Thymus (tissue), 14 donors: ENCODE measurements around the gene PLA2G2C. TPM values are rescaled to one million over a fixed set of nuclear protein-coding genes. Genes with fewer than 3 reads are reported as not detected.
"Not testable (repeated sequence)": the region's sequence is repeated elsewhere in the genome, so short reads cannot be mapped to it uniquely, and the experiment has no call there.

Source experiments
- DNase-seq, 9 donors: peaks; one replicate each; pipeline ENCODE4 v3.0.0-alpha.2; 2013; ENCODE audit warnings: low spot score in 9 of 9, low read depth in 6 of 9, missing footprints in 1 of 9
- H3K27ac ChIP-seq, 2 donors: one replicate each; pipeline ENCODE4 v1.5.1; 2013; ENCODE audit warnings: control low read depth in 1 of 2, low read depth in 1 of 2, low read length in 1 of 2, mild to moderate bottlenecking in 1 of 2, moderate library complexity in 1 of 2
- H3K27me3 ChIP-seq, 2 donors: one replicate each; pipeline ENCODE4 v1.5.1; 2013; ENCODE audit warnings: low read length in 1 of 2; ENCODE audit not compliant: control insufficient read depth in 2 of 2, insufficient read depth in 1 of 2
- H3K36me3 ChIP-seq, 2 donors: one replicate each; pipeline ENCODE4 v1.5.1; 2013; ENCODE audit warnings: low read length in 1 of 2, mild to moderate bottlenecking in 1 of 2, moderate library complexity in 1 of 2; ENCODE audit not compliant: control insufficient read depth in 2 of 2, insufficient read depth in 2 of 2
- H3K4me1 ChIP-seq, 2 donors: one replicate each; pipeline ENCODE4 v1.5.1; 2013; ENCODE audit warnings: low read length in 2 of 2; ENCODE audit not compliant: control insufficient read depth in 2 of 2, insufficient read depth in 2 of 2
- H3K4me3 ChIP-seq, 2 donors: one replicate each; pipeline ENCODE4 v1.5.1; 2013; ENCODE audit warnings: low read length in 2 of 2, control low read depth in 1 of 2, mild to moderate bottlenecking in 1 of 2
- H3K9me3 ChIP-seq, 2 donors: one replicate each; pipeline ENCODE4 v1.5.1; 2013; ENCODE audit warnings: low read length in 1 of 2, mild to moderate bottlenecking in 1 of 2; ENCODE audit not compliant: control insufficient read depth in 2 of 2, insufficient read depth in 1 of 2
- WGBS: extraction: QIAGEN DNeasy Blood & Tissue Kit; methylation state at CpG from one replicate; pipeline ENCODE4 v1.1.7; 2013; 5-methylcytosine and 5-hydroxymethylcytosine counted together
- long read RNA-seq, 10 donors: transcript quantifications; one replicate each; lab custom pipeline, GENCODE V29; 2026
- polyA plus RNA-seq: library from polyadenylated mRNA; stranded (reverse); fragments of 200-250 nt; gene quantifications from one replicate; pipeline ENCODE4 v1.2.3, GENCODE V29; 2013
- total RNA-seq: library from RNA; stranded (reverse); fragments of 120-200 nt; gene quantifications from one replicate; pipeline ENCODE4 v1.2.4, GENCODE V29; 2013
- donor health status: healthy.

The PLA2G2C gene
- 0.19 TPM for total RNA-seq
- 0.02 TPM for polyA plus RNA-seq
- long read RNA-seq, donor 1, result 0 reads
- long read RNA-seq, donor 2, result 0 reads
- long read RNA-seq, donor 3, result 0 reads
- long read RNA-seq, donor 4, result 0 reads
- long read RNA-seq, donor 5, result 0 reads
- long read RNA-seq, donor 6, result 0 reads
- long read RNA-seq, donor 7, result 0 reads
- long read RNA-seq, donor 8, result 0 reads
- long read RNA-seq, donor 9, result 0 reads
- long read RNA-seq, donor 10, result 0 reads

GRCh38 chr1:20185834-20186782, at the start of gene PLA2G2C, which contains the start of gene UBXN10:
Gene PLA2G2C, minus strand, starts transcription at chr1:20186518. Its CDS starts 9,155 bp downstream, at chr1:20177363.
Gene UBXN10, plus strand, starts transcription at chr1:20186096. Its CDS starts 4,466 bp downstream, at chr1:20190562.
- Histone ChIP-seq H3K4me1 (peaks cover 7 to 16% of the 10 kb centered on the region in 2 donors), H3K4me3 (peak within 1 kb of the TSS; percentile 26 to 33), H3K27ac (no peak within 1 kb of the TSS), H3K36me3 (no peaks in the 10 kb centered on the region), H3K27me3 (peaks cover 9 to 41% of the 10 kb centered on the region in 2 donors), H3K9me3 (no peaks in the 10 kb centered on the region)
- WGBS, result 3% methylated on average over 52 of the region's 52 CpGs
- DNase-seq, result peak in 5 of 9 donors; percentile 20 to 65 (median 34)

- Histone ChIP-seq H3K4me1 (no peaks in the 10 kb centered on the region), H3K36me3 (no peaks in the 10 kb centered on the region), H3K27ac (no peak overlapping the region), H3K4me3 (no peak overlapping the region), H3K9me3 (no peaks in the 10 kb centered on the region), H3K27me3 (peaks cover 0 to 4% of the 10 kb centered on the region in 2 donors)
- DNase-seq, result no peak
- WGBS, result 66% methylated on average over 6 of the region's 6 CpGs
Measured at GRCh38 chr1:20234788-20235535, 48.6 kb upstream of the PLA2G2C start.

- WGBS, result 42% methylated on average over 6 of the region's 6 CpGs
- peaks cover 0 to 4% of the 10 kb centered on the region in 2 donors for H3K27me3 ChIP-seq
- no peaks in the 10 kb centered on the region for H3K36me3 ChIP-seq
- DNase-seq, result no peak
- no peak overlapping the region for H3K4me3 ChIP-seq
- H3K4me1 ChIP-seq, result no peaks in the 10 kb centered on the region
- no peak overlapping the region for H3K27ac ChIP-seq
- no peaks in the 10 kb centered on the region for H3K9me3 ChIP-seq
Measured at GRCh38 chr1:20233866-20234265, 47.5 kb upstream of the PLA2G2C start.

GRCh38 chr1:20233394-20233793, 47.1 kb upstream of the PLA2G2C start:
- H3K27ac ChIP-seq, result no peak overlapping the region
- peaks cover 0 to 5% of the 10 kb centered on the region in 2 donors for H3K27me3 ChIP-seq
- no peaks in the 10 kb centered on the region for H3K4me1 ChIP-seq
- no peak overlapping the region for H3K4me3 ChIP-seq
- no peaks in the 10 kb centered on the region for H3K9me3 ChIP-seq
- no peak for DNase-seq
- WGBS, result 43% methylated on average over 3 of the region's 3 CpGs
- H3K36me3 ChIP-seq, result no peaks in the 10 kb centered on the region

GRCh38 chr1:20232564-20232963, 46.2 kb upstream of the PLA2G2C start:
- DNase-seq, H3K36me3 ChIP-seq, H3K27ac ChIP-seq, H3K4me1 ChIP-seq, H3K4me3 ChIP-seq, H3K9me3 ChIP-seq, H3K27me3 ChIP-seq: not testable (repeated sequence)
- WGBS, result 27% methylated on average over 7 of the region's 7 CpGs

- Histone ChIP-seq H3K9me3 (no peaks in the 10 kb centered on the region), H3K4me3 (no peak overlapping the region), H3K27me3 (peaks cover 3 to 11% of the 10 kb centered on the region in 2 donors), H3K36me3 (no peaks in the 10 kb centered on the region), H3K27ac (no peak overlapping the region), H3K4me1 (no peaks in the 10 kb centered on the region)
- DNase-seq, result no peak
- WGBS, result 84% methylated on average over 2 of the region's 2 CpGs
Measured at GRCh38 chr1:20229171-20229570, 42.9 kb upstream of the PLA2G2C start.

- Histone ChIP-seq H3K36me3 (no peaks in the 10 kb centered on the region), H3K27ac (no peak overlapping the region), H3K9me3 (no peaks in the 10 kb centered on the region), H3K27me3 (peaks cover 3 to 6% of the 10 kb centered on the region in 2 donors), H3K4me1 (no peaks in the 10 kb centered on the region), H3K4me3 (no peak overlapping the region)
- 93% methylated on average over 11 of the region's 11 CpGs for WGBS
- DNase-seq, result no peak
Measured at GRCh38 chr1:20228314-20228825, 42.1 kb upstream of the PLA2G2C start.

- Histone ChIP-seq H3K4me3 (no peak overlapping the region), H3K4me1 (no peaks in the 10 kb centered on the region), H3K27ac (no peak overlapping the region), H3K27me3 (peaks cover 3 to 6% of the 10 kb centered on the region in 2 donors), H3K36me3 (no peaks in the 10 kb centered on the region), H3K9me3 (no peaks in the 10 kb centered on the region)
- 59% methylated on average over 4 of the region's 4 CpGs for WGBS
- no peak for DNase-seq
Measured at GRCh38 chr1:20227704-20228103, 41.4 kb upstream of the PLA2G2C start.
